ENCODE measurements around the gene ZCRB1. TPM values are rescaled to one million over a fixed set of nuclear protein-coding genes. Genes with fewer than 3 reads are reported as not detected.
"Not testable (repeated sequence)": the region's sequence is repeated elsewhere in the genome, so short reads cannot be mapped to it uniquely, and the experiment has no call there.

ZCRB1 gene
- total RNA-seq, 1 experiment from 2014 or later = 68.1 TPM

GRCh38 chr12:42332301-42333285 lies 6.7 kb upstream of the ZCRB1 start:
- ChIA-PET CTCF (interaction anchor here (0.6 to 1.4 kb wide), 9 partner anchors 11 to 202 kb away, joined by 3 to 6 read pairs (median 3); no protein-coding TSS in a partner anchor), RAD21 (ENCODE audit: low non-redundant PET in 1 of 2, low total read pairs in 2 of 2, uncharacterized antibody in 2 of 2, unreplicated experiment in 2 of 2) (no interaction called here), POLR2A (interaction anchor here (1.7 kb wide), 1 partner anchor 94 kb away, joined by 3 read pairs; the partner anchor contains the start of gene YAF2)
- Histone ChIP-seq H3K4me1 (ENCODE audit: control insufficient read depth in 1 of 2, insufficient read depth in 2 of 2, low read length in 2 of 2) (peaks cover 0 to 1% of the 10 kb centered on the region in 2 experiments; a peak in 2 of 4 replicates), H3K27ac (ENCODE audit: low read depth, low read length) (no peak overlapping the region), H3K27me3 (ENCODE audit: insufficient read depth, low read length) (no peaks in the 10 kb centered on the region), H3K4me2 (ENCODE audit: low read length) (no peak overlapping the region), H3K36me3 (ENCODE audit: control insufficient read depth in 1 of 2, insufficient read depth in 2 of 2, low read length in 2 of 2) (peaks cover 8% of the 10 kb centered on the region in 2 experiments; a peak in 3 of 4 replicates), H3K9me2 (ENCODE audit: insufficient read depth) (no peaks in the 10 kb centered on the region), H3K9me3 (ENCODE audit: control insufficient read depth in 1 of 2, insufficient read depth in 1 of 2, low read depth in 1 of 2, low read length in 2 of 2) (no peaks in the 10 kb centered on the region), H4K20me1 (ENCODE audit: insufficient read depth) (peaks cover 8% of the 10 kb centered on the region; the same call in 1 of the 2 replicates), H3K9ac (ENCODE audit: low read length) (no peak overlapping the region), H3K4me3 (replicated peaks in 1 of 2; ENCODE audit: low read depth in 1 of 2, low read length in 2 of 2) (no peak overlapping the region), H2AFZ (ENCODE audit: low read depth, low read length, poor library complexity, severe bottlenecking) (no peak overlapping the region), H3K79me2 (ENCODE audit: insufficient read depth, low read length) (peaks cover 96% of the 10 kb centered on the region)
- intact Hi-C loops (cut with micrococcal nuclease) = loop anchor here (1.0 to 10.0 kb wide), 2 partner anchors 203 to 1058 kb away; no protein-coding TSS in a partner anchor
- no TSS peak for BruUV-seq (replicated peaks)
- ATAC-seq (peak; percentile 73), DNase-seq (ENCODE audit: low read depth, low spot score) (peak; percentile 29)
- peak; percentile 71 for TF ChIP-seq RAD21 (IDR thresholded peaks at IDR 0.05; ENCODE audit: low read depth)
- TF ChIP-seq CBX3 (IDR thresholded peaks at IDR 0.05; ENCODE audit: low read depth) = no peak
- peak; percentile 43 to 63 (median 63); a peak in 5 of 6 replicates for TF ChIP-seq CTCF (IDR thresholded peaks at IDR 0.05 in 2 of 3, conservative IDR thresholded peaks at IDR 0.05 in 1 of 3; ENCODE audit: borderline replicate concordance in 1 of 3, insufficient read depth in 1 of 3, low read depth in 2 of 3, low read length in 2 of 3)

- RAD21 ChIA-PET (ENCODE audit: low non-redundant PET in 1 of 2, low total read pairs in 2 of 2, uncharacterized antibody in 2 of 2, unreplicated experiment in 2 of 2); BruUV-seq (replicated peaks); CTCF ChIA-PET; H3K27ac ChIP-seq (ENCODE audit: low read depth, low read length); H3K36me3 ChIP-seq (ENCODE audit: control insufficient read depth in 1 of 2, insufficient read depth in 2 of 2, low read length in 2 of 2); DNase-seq (ENCODE audit: low read depth, low spot score); H3K4me2 ChIP-seq (ENCODE audit: low read length); H3K9me3 ChIP-seq (ENCODE audit: control insufficient read depth in 1 of 2, insufficient read depth in 1 of 2, low read depth in 1 of 2, low read length in 2 of 2); POLR2A ChIA-PET; H4K20me1 ChIP-seq (ENCODE audit: insufficient read depth); H2AFZ ChIP-seq (ENCODE audit: low read depth, low read length, poor library complexity, severe bottlenecking); H3K9me2 ChIP-seq (ENCODE audit: insufficient read depth); ATAC-seq; H3K4me3 ChIP-seq (replicated peaks in 1 of 2; ENCODE audit: low read depth in 1 of 2, low read length in 2 of 2); H3K27me3 ChIP-seq (ENCODE audit: insufficient read depth, low read length); H3K9ac ChIP-seq (ENCODE audit: low read length): not testable (repeated sequence)
- peaks cover 97% of the 10 kb centered on the region for H3K79me2 ChIP-seq (ENCODE audit: insufficient read depth, low read length)
- intact Hi-C loops (cut with micrococcal nuclease) = loop anchor here (10.0 kb wide), 1 partner anchor 1055 kb away; no protein-coding TSS in a partner anchor
- H3K4me1 ChIP-seq (ENCODE audit: control insufficient read depth in 1 of 2, insufficient read depth in 2 of 2, low read length in 2 of 2) = peaks cover 6 to 11% of the 10 kb centered on the region in 2 experiments; a peak in 3 of 4 replicates
These were observed 4.2 kb upstream of the ZCRB1 start for GRCh38 chr12:42330097-42330496.
